ENCODE results near the gene AJM1.

The AJM1 gene

GRCh38 chr9:136808075-136808805 lies 34.0 kb upstream of the AJM1 start:
- no peak for DNase-seq

GRCh38 chr9:136808806-136809158 lies 33.5 kb upstream of the AJM1 start:
- DNase-seq, result no peak

DNA sequence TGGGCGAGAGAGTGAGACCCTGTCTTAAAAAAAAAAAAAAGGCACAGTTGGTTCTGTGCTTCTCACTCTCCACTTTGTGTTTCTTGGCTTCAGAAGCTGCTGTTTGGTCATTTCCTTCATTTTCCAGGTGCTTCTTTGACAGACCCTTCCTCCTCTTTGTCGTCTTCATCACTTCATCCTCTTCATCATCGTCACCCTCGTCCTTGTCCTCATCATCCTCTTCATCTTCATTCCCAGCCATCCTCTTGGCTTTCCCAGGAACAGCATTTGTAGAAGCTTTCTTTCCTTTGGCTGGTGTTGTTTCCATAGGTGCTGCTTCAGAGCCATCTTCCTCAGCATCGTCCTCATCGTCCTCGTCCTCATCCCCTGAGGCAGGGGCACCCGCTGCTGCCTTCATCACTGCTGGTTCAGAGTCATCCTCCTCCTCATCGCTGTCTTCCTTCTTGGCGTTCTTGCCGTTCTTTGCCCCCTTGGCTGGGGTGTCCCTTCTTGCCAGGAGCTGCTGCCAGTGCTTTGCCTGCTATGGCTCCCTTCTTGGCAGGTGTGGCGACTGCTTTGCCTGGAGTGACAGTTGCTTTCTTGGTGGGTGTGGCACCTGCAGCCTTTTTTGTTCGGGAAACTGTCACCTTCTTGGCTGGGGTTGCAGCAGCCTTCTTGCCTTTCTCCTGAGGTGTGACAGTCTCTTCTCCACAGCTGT lies 27.4 kb upstream of the AJM1 start:
- DNase-seq, result no peak

- no peak for DNase-seq
Observed at GRCh38 chr9:136815422-136815782, 26.9 kb upstream of the AJM1 start.

- no peak for DNase-seq
Observed at GRCh38 chr9:136820971-136821825, 21.1 kb upstream of the AJM1 start.

DNA sequence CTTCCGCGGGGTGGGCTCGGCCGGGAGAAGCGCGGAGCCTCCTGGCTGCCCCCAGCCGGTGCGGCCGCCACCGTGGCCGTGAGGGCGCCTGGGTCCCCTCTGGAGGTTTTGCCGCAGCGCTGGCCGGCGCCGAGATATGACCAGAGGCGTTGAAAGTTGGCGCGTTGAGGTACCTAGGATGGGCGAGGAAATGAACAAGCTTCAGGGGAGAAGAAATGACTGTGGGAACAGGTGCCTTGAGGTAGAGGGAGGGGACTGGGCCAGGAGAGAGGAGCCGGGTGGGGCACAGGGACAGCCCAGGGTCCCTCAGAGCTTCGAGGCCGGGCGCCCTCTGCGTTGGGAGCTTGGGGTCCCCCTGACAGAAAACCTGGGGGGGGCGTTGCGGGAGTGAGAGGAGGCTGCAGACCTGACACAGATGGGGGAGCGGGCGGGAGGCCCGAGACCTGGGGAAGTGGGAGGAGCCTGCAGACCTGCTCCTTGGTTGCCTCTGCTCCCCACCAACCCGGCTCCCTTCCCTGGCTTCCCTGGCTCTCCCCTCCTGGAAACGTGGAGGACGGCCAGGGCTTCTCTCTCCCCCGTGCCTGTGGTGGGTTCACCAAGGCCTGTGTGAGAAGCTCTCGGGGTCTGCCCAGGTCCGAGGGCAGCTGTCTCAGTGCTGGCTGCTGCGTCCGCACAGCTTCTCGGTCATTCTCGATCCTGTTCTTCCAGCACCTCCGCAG lies 20.3 kb upstream of the AJM1 start:
- no peak for DNase-seq

DNA sequence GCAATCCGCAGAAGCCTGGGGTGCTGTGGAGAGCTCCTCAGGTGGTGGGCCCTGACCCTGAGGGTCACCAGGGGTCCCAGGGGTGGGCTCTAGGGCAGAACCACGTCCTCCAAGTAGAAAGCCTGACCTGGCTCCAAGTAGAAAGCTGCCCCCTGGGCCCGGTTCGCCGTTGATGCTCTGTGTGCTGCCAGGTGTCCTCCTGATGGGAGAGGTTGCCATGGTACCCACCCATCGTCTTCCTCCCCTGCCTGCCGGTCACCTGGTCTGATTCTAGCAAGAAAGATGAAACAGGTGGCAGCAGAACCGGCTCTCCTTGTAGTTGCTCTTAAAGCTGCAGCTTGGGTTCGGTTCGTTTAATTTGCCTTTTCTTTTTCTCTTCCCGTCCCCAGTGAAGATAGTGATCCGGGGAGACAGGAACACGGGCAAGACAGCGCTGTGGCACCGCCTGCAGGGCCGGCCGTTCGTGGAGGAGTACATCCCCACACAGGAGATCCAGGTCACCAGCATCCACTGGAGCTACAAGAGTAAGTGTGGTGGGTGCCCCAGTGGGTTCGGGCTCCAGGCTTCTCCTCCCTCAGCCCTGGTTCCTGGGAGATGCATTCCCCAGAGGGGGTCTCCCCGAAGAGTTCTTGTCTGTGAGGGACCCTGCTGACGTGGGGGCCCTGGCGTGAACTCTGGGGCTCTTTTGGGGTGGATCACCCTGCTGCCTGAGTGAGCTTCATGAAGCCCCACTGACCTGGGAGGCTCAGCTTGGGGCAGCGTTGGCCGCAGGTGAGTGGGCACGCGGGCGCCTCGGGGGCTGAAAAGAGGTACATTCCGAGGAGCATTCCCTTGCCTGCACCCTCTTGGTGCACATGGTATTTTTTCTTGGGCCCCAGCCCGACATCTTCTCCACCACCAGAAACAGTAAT lies 18.9 kb upstream of the AJM1 start:
- peak; percentile 76 for DNase-seq

- no peak for DNase-seq
Observed at GRCh38 chr9:136824496-136825225, 17.6 kb upstream of the AJM1 start.

DNA sequence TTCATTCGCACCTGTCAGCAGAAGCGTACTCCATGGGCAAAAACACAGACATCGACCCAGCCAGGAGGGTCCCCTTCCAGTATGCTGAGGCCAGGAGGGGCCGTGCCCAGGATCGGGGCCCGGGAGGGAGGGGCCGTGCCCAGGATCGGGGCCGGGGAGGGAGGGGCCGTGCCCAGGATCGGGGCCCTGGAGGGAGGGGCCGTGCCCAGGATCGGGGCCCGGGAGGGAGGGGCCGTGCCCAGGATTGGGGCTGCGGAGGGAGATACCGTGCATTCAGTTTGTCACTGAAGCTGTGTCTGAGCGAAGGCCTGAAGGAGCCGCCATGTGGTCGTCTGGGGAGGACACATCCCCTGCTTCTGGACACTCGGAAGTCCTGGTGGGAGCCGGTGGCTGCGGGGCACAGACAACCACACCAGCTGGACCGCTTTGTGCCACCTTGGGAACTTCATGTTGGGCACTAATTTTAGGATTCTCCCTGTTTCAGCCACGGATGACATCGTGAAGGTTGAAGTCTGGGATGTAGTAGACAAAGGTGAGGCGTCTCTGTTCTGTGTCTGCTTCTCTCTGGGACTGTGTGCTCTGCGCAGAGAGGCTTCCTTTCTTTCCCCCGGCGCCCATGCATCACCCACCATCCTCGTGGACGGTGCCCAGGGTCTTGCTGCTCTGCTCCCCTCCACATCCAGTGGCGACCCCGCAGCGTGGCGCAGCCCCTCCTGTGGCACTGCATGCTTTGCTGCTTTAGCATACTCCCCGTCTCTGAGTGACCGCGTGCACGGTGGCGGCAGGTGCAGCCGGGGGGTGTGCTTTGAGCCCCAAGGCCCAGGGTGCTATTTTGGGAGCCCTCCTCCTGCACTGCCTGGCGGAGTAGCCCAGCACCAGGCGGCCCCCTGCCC lies 16.7 kb upstream of the AJM1 start:
- no peak for DNase-seq

- DNase-seq, result no peak
Observed at GRCh38 chr9:136826188-136826541, 16.1 kb upstream of the AJM1 start.

GRCh38 chr9:136826703-136827582 lies 15.3 kb upstream of the AJM1 start:
- no peak for DNase-seq

DNA sequence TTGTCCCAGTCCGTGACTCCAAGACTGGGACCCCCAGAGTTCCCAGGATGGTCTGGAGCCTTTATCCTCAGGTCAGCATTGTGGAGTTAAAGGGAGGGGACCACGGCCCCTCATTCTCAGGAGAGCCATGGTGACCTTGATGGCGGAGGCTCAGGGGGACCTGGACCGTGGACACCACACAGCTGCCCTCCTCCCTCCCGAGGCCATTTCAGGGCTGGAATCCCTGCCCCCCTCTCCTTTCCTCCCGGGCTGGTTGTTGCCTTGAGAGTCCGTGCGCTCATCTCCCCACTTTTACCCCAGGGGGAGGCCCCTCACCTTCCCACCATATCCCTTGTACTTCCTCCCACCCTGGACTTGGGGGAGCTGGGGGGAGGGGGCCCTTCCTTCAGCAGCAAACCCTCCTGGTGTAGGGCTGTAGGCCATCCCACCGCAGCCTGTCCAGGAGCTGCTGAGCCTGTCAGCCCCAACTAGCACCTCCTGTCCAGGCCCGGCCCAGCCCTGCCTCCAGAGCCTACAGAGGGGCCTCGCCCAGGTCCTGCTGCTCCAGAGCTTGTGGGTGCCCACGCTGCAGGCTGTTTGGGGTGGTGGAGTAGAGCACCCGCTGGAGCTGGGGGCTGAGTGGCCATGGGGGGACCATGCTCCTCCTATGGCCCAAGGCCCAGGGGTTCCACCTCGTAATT lies 14.3 kb upstream of the AJM1 start:
- no peak for DNase-seq

DNA sequence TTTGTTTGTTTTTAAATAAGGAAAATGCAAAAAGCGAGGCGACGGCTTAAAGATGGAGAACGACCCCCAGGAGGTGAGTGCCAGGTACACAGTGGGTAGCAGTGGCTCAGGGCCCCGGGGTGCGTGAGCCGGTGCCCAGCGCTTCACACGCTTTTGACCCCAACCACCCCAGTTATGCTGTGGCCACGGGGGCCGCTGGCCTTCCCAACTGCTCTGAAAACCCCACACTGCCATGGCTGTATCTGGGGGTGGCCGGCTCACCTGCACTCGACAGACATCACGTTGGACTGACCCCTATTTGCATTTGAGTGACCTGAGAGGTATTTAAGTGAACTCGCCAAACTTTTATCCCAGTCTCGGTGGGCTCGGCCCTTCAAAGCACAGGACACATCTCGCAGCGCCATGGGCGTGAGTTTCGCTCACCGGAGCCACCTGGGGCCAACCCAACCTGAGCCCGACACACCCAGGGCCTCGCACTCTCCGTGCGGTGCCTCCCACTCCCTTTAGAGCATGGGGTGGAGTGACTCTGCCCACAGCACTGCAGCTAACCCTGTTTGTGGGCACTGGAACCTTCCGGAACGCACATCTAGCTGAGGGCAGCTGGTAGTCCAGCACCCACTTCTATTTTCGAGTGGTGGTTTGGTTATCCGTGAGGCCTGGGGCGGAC lies 13.7 kb upstream of the AJM1 start:
- no peak for DNase-seq

- no peak for DNase-seq
Observed at GRCh38 chr9:136829412-136829811, 12.9 kb upstream of the AJM1 start.

DNA sequence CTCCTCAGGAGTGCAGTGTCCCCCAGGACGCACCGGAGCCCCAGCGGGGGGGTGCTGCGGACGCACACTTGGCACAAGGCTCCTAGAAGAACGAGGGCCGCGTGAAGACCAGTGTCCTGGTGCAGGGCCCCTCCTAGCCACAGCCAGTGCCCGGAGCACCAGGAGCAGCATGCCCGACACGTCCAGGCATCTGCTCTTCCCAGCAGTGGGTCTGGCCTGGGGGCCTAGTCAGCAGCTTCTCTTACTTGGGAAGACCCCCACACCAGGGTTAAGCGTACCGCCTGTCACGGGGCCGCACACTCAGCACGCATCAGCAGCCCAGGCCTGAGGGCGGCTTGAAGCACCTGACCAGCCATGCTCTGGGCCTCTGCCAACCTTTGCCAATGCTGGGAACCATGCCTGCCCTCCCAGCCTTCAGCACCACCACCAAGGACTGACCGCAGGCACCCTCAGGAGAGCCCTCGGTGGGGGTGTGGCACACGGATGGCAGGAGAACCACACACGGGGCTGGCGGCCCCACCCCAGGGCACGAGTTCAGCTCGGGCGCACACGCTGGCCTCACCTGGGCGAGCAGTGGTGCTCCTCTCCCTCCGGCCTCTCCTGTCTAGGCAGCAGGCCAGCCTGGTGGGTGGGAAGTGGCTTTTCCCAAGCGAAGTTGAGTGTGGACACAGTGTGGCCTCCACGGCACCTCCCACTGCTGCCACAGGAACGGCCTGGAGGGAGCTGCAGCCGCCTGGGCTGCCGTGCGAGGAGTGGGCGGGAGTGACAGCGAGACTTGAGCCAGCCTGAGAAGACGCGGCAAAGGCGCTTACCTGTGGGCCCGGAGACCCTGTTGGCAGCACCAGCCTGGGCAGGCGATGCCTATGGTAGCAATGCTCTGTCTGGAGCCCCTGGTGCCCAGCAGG lies 12.0 kb upstream of the AJM1 start:
- no peak for DNase-seq

- DNase-seq, result no peak
Observed at GRCh38 chr9:136831002-136831719, 11.1 kb upstream of the AJM1 start.

All from NCI-H510A (cell line).